Neural progenitor cell (in vitro differentiated cells): ENCODE data around the gene B3GAT2. TPM values are rescaled to one million over a fixed set of nuclear protein-coding genes. Genes with fewer than 3 reads are reported as not detected.

Experiments
- DNase-seq: peaks from one replicate; pipeline ENCODE4 v3.0.0-alpha.2; 2016; ENCODE audit warnings: low spot score
- H2AFZ ChIP-seq: fragments of 200-600 bp; sonication (generic); replicated peaks from 2 replicates; pipeline ENCODE4 v1.6.1; 2016; ENCODE audit warnings: antibody characterized with exemption
- H3F3A ChIP-seq: fragments of 200-600 bp; sonication (generic); 2 replicates; pipeline ENCODE4 v1.6.1; 2016; ENCODE audit warnings: antibody characterized with exemption, low read depth
- H3K27ac ChIP-seq: fragments of 200-600 bp; sonication (generic); 2 replicates; pipeline ENCODE4 v1.5.1; 2016; ENCODE audit warnings: mild to moderate bottlenecking
- H3K27me3 ChIP-seq: fragments of 200-600 bp; sonication (generic); 2 replicates; pipeline ENCODE4 v1.6.1; 2016; ENCODE audit warnings: mild to moderate bottlenecking, moderate library complexity
- H3K36me3 ChIP-seq: fragments of 200-600 bp; sonication (generic); 2 replicates; pipeline ENCODE4 v1.5.1; 2016
- H3K4me1 ChIP-seq: fragments of 200-600 bp; sonication (generic); 2 replicates; pipeline ENCODE4 v1.6.1; 2016; ENCODE audit warnings: mixed run types
- H3K4me2 ChIP-seq: fragments of 200-600 bp; sonication (generic); 2 replicates; pipeline ENCODE4 v1.6.1; 2016
- H3K4me3 ChIP-seq: fragments of 200-600 bp; sonication (generic); 2 replicates; pipeline ENCODE4 v1.5.1; 2016
- H3K79me2 ChIP-seq: fragments of 200-600 bp; sonication (generic); 2 replicates; pipeline ENCODE4 v1.6.1; 2016; ENCODE audit warnings: low read depth
- H3K9ac ChIP-seq: fragments of 200-600 bp; sonication (generic); 2 replicates; pipeline ENCODE4 v1.6.1; 2016
- H3K9me3 ChIP-seq: fragments of 200-600 bp; sonication (generic); 2 replicates; pipeline ENCODE4 v1.5.1; 2016; ENCODE audit warnings: low read depth
- H4K20me1 ChIP-seq: fragments of 200-600 bp; sonication (generic); 2 replicates; pipeline ENCODE4 v1.6.1; 2016; ENCODE audit warnings: low read depth
- H3K27ac Mint-ChIP-seq: 3 replicates; pipeline ENCODE4 v1.8.0; 2021; ENCODE audit warnings: mixed read lengths
- H3K27me3 Mint-ChIP-seq: 2 replicates; pipeline ENCODE4 v1.8.0; 2022; ENCODE audit warnings: low read depth, mild to moderate bottlenecking, inconsistent platforms, moderate library complexity, mixed read lengths; ENCODE audit not compliant: insufficient read depth
- H3K36me3 Mint-ChIP-seq: 3 replicates; pipeline ENCODE4 v1.8.0; 2021; ENCODE audit warnings: mixed read lengths
- H3K4me1 Mint-ChIP-seq: 3 replicates; pipeline ENCODE4 v1.8.0; 2021; ENCODE audit warnings: mixed read lengths
- H3K4me3 Mint-ChIP-seq: 3 replicates; pipeline ENCODE4 v1.8.0; 2021; ENCODE audit warnings: mild to moderate bottlenecking, moderate library complexity, mixed read lengths
- H3K9me3 Mint-ChIP-seq: 3 replicates; pipeline ENCODE4 v1.8.0; 2020; ENCODE audit warnings: mixed read lengths
- EZH2 ChIP-seq: fragments of 200-600 bp; sonication (generic); IDR thresholded peaks from 2 replicates; pipeline ENCODE4 v1.6.1; 2017; ENCODE audit warnings: antibody characterized with exemption, mild to moderate bottlenecking, moderate library complexity
- EZH2phosphoT487 ChIP-seq: fragments of 200-600 bp; sonication (generic); IDR thresholded peaks from 2 replicates; pipeline ENCODE4 v1.6.1; 2017; ENCODE audit warnings: antibody characterized with exemption
- total RNA-seq: library from RNA; depleted of rRNA; stranded (reverse); fragments of >200 nt; gene quantifications from 2 replicates; pipeline ENCODE4 v1.2.3, GENCODE V29; 2015; ENCODE audit warnings: low replicate concordance
- TF ChIP-seq, protein P1 (sequence below): fragments of 200-600 bp; sonication (generic); IDR thresholded peaks from 2 replicates; pipeline ENCODE4 v1.5.1; 2017; ENCODE audit warnings: antibody characterized with exemption, mild to moderate bottlenecking

Gene B3GAT2
- total RNA-seq, 1 donor from 2014 or later, result 0.71 TPM

DNA sequence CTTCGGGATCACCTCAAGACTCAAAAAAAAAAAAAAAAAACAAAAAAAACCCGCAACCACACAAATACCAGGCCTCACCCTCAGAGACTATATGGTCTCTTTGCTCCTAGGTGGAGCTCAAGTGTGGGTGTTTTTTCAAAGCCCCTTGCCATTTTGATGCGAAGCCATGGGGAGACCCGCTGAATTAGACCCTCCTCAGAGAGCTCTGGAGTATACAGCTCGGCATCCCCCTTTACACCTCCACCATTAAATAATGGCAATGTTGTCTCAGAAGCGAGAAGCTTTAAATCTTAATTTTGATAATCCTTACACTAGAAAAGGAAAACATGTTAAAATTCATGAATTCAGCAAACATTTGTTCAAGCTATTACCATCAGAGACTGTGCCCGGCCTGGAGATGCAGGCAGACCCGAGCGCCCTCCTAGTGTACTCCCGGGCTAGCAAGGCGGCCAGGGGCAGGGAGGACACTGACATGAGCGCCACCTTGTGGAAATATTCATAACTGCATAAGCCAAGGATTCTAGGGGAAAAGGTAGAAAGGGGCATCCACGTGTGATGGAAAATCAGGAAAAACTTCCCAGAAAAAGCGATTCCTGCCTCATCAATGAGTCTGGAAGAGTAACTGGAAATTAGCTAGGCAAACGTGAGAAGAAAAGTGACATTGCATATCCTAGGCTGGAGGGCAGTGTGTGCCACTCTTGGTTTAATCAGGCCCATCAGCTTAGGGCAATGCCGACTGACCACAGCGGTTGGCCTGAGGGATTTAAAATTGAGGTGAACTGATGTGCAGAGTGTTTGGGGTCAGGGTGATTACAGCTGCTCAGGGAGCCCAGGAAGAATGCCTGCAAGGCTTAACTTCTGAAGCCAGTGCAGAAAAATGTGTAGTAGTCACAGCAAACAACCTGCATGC, 72.5 kb downstream of the B3GAT2 start:
- Histone ChIP-seq H3K27ac (no peak overlapping the region), H3K4me1 (peaks cover 10% of the 10 kb centered on the region), H3K4me2 (no peak overlapping the region), H3K79me2 (no peaks in the 10 kb centered on the region), H3K36me3 (no peaks in the 10 kb centered on the region), H3F3A (peaks cover 7% of the 10 kb centered on the region), H3K4me3 (no peak overlapping the region), H3K9me3 (no peaks in the 10 kb centered on the region), H2AFZ (peak overlapping the region; percentile 69), H3K9ac (no peak overlapping the region), H3K27me3 (no peaks in the 10 kb centered on the region), H4K20me1 (no peaks in the 10 kb centered on the region)
- no peak for TF ChIP-seq EZH2
- TF ChIP-seq, protein P1, sequence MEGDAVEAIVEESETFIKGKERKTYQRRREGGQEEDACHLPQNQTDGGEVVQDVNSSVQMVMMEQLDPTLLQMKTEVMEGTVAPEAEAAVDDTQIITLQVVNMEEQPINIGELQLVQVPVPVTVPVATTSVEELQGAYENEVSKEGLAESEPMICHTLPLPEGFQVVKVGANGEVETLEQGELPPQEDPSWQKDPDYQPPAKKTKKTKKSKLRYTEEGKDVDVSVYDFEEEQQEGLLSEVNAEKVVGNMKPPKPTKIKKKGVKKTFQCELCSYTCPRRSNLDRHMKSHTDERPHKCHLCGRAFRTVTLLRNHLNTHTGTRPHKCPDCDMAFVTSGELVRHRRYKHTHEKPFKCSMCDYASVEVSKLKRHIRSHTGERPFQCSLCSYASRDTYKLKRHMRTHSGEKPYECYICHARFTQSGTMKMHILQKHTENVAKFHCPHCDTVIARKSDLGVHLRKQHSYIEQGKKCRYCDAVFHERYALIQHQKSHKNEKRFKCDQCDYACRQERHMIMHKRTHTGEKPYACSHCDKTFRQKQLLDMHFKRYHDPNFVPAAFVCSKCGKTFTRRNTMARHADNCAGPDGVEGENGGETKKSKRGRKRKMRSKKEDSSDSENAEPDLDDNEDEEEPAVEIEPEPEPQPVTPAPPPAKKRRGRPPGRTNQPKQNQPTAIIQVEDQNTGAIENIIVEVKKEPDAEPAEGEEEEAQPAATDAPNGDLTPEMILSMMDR, result peak; percentile 94
- TF ChIP-seq EZH2phosphoT487, result no peak
- peak; percentile 84 for DNase-seq
- H3K27ac Mint-ChIP-seq, result no peak overlapping the region
- H3K9me3 Mint-ChIP-seq, result no peaks in the 10 kb centered on the region
- no peaks in the 10 kb centered on the region for H3K36me3 Mint-ChIP-seq
- peaks cover 9% of the 10 kb centered on the region for H3K4me1 Mint-ChIP-seq
- peaks cover 4% of the 10 kb centered on the region for H3K27me3 Mint-ChIP-seq
- no peak overlapping the region for H3K4me3 Mint-ChIP-seq

DNA sequence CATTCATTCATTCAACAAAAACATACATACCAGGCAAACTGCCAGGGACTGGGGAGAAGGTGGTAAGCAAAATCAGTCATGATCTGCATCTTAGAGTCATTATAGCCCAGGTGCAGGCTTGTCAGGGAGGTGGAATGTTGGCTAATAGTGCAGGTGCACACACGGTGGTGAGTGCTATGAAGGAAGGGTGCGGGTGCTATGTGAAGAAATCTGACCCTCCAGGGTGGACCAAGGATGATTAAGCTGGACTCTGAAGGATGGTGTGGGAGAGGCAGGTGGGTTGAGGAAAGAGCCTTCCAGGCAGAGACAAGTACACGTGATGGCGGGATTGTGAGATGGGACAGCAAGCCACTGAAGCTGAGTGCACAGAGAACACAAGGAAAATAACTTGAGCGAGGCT, 77.4 kb downstream of the B3GAT2 start:
- TF ChIP-seq EZH2 (no peak), EZH2phosphoT487 (no peak)
- TF ChIP-seq, protein P1, result no peak
- H3K9me3 Mint-ChIP-seq, result no peaks in the 10 kb centered on the region
- DNase-seq, result no peak
- H3K4me1 Mint-ChIP-seq, result peaks cover 3% of the 10 kb centered on the region
- H3K27me3 Mint-ChIP-seq, result peaks cover 2% of the 10 kb centered on the region
- Histone ChIP-seq H3K27me3 (no peaks in the 10 kb centered on the region), H3K79me2 (no peaks in the 10 kb centered on the region), H3K36me3 (no peaks in the 10 kb centered on the region), H3K27ac (no peak overlapping the region), H3K4me3 (no peak overlapping the region), H3F3A (peaks cover 7% of the 10 kb centered on the region), H3K9me3 (no peaks in the 10 kb centered on the region), H2AFZ (no peak overlapping the region), H3K9ac (no peak overlapping the region), H3K4me2 (no peak overlapping the region), H3K4me1 (peaks cover 11% of the 10 kb centered on the region), H4K20me1 (no peaks in the 10 kb centered on the region)
- no peak overlapping the region for H3K27ac Mint-ChIP-seq
- H3K4me3 Mint-ChIP-seq, result no peak overlapping the region
- H3K36me3 Mint-ChIP-seq, result no peaks in the 10 kb centered on the region

DNA sequence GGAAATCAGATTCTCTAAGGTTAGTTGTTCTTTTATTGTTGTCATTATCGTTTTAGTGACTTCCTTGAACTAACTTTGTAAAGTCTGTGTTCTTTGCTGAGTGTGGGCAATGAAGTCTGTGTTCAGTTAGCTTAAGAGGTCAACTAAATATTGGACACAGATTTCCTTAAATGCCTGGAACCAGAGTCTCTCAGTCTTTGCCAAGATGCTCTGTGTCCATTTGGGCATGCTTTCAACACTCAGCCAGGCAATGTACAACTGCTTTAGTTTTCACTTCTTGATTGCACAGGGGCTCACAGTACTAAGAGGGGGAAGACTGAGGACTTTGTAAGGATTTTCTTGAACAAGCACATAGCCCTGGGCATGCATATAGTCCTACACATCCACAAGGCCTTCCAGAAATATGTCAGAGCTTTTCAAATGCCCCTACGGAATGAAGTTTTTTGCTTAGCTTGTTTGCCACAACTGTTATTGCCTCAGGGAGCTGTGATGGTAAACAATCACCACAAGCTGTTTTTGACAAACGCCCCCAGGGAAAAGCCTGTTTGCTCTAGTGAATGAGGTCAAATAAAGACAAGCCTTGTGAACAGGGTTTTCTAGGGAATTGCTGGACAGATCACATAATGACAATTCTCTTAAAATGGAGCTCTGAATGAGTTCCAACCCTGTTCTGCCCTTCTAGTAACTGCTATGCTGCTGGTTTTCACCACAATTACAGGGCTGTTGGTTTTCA, 82.5 kb downstream of the B3GAT2 start:
- Histone ChIP-seq H3K27ac (peak overlapping the region; percentile 77), H3K79me2 (no peaks in the 10 kb centered on the region), H3K4me1 (peaks cover 17% of the 10 kb centered on the region), H4K20me1 (no peaks in the 10 kb centered on the region), H3K4me2 (peak overlapping the region; percentile 33), H3K27me3 (no peaks in the 10 kb centered on the region), H3K36me3 (peaks cover 7% of the 10 kb centered on the region), H3K9me3 (peaks cover 17% of the 10 kb centered on the region), H3K9ac (no peak overlapping the region), H2AFZ (peak overlapping the region; percentile 70), H3K4me3 (no peak overlapping the region), H3F3A (peaks cover 13% of the 10 kb centered on the region)
- Mint-ChIP-seq H3K4me3 (no peak overlapping the region), H3K4me1 (no peaks in the 10 kb centered on the region), H3K9me3 (peaks cover 21% of the 10 kb centered on the region), H3K27ac (no peak overlapping the region), H3K36me3 (no peaks in the 10 kb centered on the region), H3K27me3 (no peaks in the 10 kb centered on the region)
- TF ChIP-seq, protein P1, result no peak
- TF ChIP-seq EZH2, result no peak
- TF ChIP-seq EZH2phosphoT487, result no peak
- peak; percentile 33 for DNase-seq
